HepG2 (cell line): Measurements from ENCODE around the gene POLR2B. TPM values are rescaled to one million over a fixed set of nuclear protein-coding genes. Genes with fewer than 3 reads are reported as not detected.
A peak's percentile ranks its signal among the peaks of the same experiment; 100 is the strongest.

ENCODE experiments used
- ASH2L ChIP-seq: fragments of 300-600, 200-600 bp; sonication (generic); IDR thresholded peaks from 2 replicates; pipeline ENCODE4 v1.7.0; 2017; ENCODE audit warnings: low read depth, mild to moderate bottlenecking, moderate library complexity, mixed read lengths, low read length; ENCODE audit not compliant: insufficient read length
- CEBPG ChIP-seq: IDR thresholded peaks from 2 replicates; pipeline ENCODE4 v1.6.1; 2016
- DMTF1 ChIP-seq: sonication (generic); formaldehyde crosslinking; IDR thresholded peaks from 2 replicates; pipeline ENCODE4 v1.4.0; 2020; ENCODE audit warnings: mild to moderate bottlenecking, missing genetic modification reagents
- ELF1 ChIP-seq: sonication (generic); formaldehyde crosslinking; IDR thresholded peaks from 2 replicates; pipeline ENCODE4 v1.4.0; 2020; ENCODE audit warnings: missing genetic modification reagents
- HDAC6 ChIP-seq: fragments of 200-600 bp; sonication (generic); IDR thresholded peaks from 2 replicates; pipeline ENCODE4 v1.7.0; 2017; ENCODE audit warnings: mild to moderate bottlenecking, antibody characterized with exemption, low read length, low read depth
- ISX ChIP-seq: sonication (generic); formaldehyde crosslinking; conservative IDR thresholded peaks from 2 replicates; pipeline ENCODE4 v1.5.0; 2020; ENCODE audit warnings: missing genetic modification reagents
- JDP2 ChIP-seq: sonication (generic); formaldehyde crosslinking; IDR thresholded peaks from 2 replicates; pipeline ENCODE4 v1.8.1; 2022; ENCODE audit warnings: missing genetic modification reagents, borderline replicate concordance
- MATR3 ChIP-seq: sonication (generic); formaldehyde crosslinking; IDR thresholded peaks from 2 replicates; pipeline ENCODE4 v1.4.0; 2020; ENCODE audit warnings: missing genetic modification reagents
- MXD4 ChIP-seq: IDR thresholded peaks from 2 replicates; pipeline ENCODE4 v1.6.1; 2016; ENCODE audit warnings: mild to moderate bottlenecking, missing biosample characterization, missing genetic modification reagents
- NR2F2 ChIP-seq: IDR thresholded peaks from 2 replicates; pipeline ENCODE4 v1.6.1; 2012; ENCODE audit warnings: low read depth, inconsistent platforms, borderline replicate concordance
- PLRG1 ChIP-seq: fragments of 450-650 bp; conservative IDR thresholded peaks from 2 replicates; pipeline ENCODE4 v1.6.1; 2016
- SATB2 ChIP-seq: sonication (generic); formaldehyde crosslinking; IDR thresholded peaks from 2 replicates; pipeline ENCODE4 v1.5.0; 2020; ENCODE audit warnings: missing genetic modification reagents
- TEAD3 ChIP-seq: optimal IDR thresholded peaks from 2 replicates; pipeline ENCODE3; 2016; ENCODE audit warnings: borderline replicate concordance
- TFDP2 ChIP-seq: sonication (generic); formaldehyde crosslinking; IDR thresholded peaks from 2 replicates; pipeline ENCODE4 v1.4.0; 2020; ENCODE audit warnings: missing genetic modification reagents
- ZNF142 ChIP-seq: sonication (generic); formaldehyde crosslinking; IDR thresholded peaks from 2 replicates; pipeline ENCODE4 v1.4.0; 2020; ENCODE audit warnings: missing genetic modification reagents
- ZNF44 ChIP-seq: sonication (generic); formaldehyde crosslinking; IDR thresholded peaks from 2 replicates; pipeline ENCODE4 v1.5.1; 2020; ENCODE audit warnings: mild to moderate bottlenecking, missing genetic modification reagents
- ZNF530 ChIP-seq: sonication (generic); formaldehyde crosslinking; IDR thresholded peaks from 2 replicates; pipeline ENCODE4 v1.5.0; 2020; ENCODE audit warnings: low read depth, mild to moderate bottlenecking, missing genetic modification reagents
- ZNF562 ChIP-seq: sonication (generic); formaldehyde crosslinking; IDR thresholded peaks from 2 replicates; pipeline ENCODE4 v1.8.0; 2022; ENCODE audit warnings: missing genetic modification reagents, borderline replicate concordance
- ZNF644 ChIP-seq: IDR thresholded peaks from 2 replicates; pipeline ENCODE4 v1.6.1; 2016; ENCODE audit warnings: low read depth
- ZNF770 ChIP-seq: sonication (generic); formaldehyde crosslinking; IDR thresholded peaks from 2 replicates; pipeline ENCODE4 v1.5.0; 2020; ENCODE audit warnings: mild to moderate bottlenecking, missing genetic modification reagents
- polyA plus RNA-seq, 8 experiments: library from polyadenylated mRNA; depleted of rRNA in 3 of 8; stranded (reverse) in 7 of 8; unstranded in 1 of 8; fragments of >200 nt; fragmentation: Illumina TruSeq in 4 of 8; extraction: Trizol in 4 of 8; gene quantifications; 2 replicates each; pipeline versions ENCODE4 v1.2.1 to v1.2.3, GENCODE V29; 2011 to 2016; ENCODE audit warnings: low read depth in 4 of 8, missing spikeins in 1 of 8, mixed read lengths in 1 of 8; ENCODE audit not compliant: insufficient read depth in 1 of 8
- total RNA-seq, 5 experiments: library from RNA; depleted of rRNA; stranded (reverse); fragments of >200 nt; fragmentation: Illumina TruSeq; extraction: Trizol; gene quantifications; 2 replicates each; pipeline ENCODE4 v1.2.3, GENCODE V29; 2016; ENCODE audit warnings: low read depth in 1 of 5

The POLR2B gene
- total and polyA plus RNA-seq, 2 of the 13 experiments (the other 11 are each of a cell fraction or from before 2014, with no cell fraction given), result 70.6 to 116 TPM

GRCh38 chr4:56977321-56978012, 1.2 kb upstream of the POLR2B start, which contains the start of gene NOA1 (continued):
- TF ChIP-seq ZNF562 (CRISPR knock-in tag), result no peak
- no peak for TF ChIP-seq CEBPG (CRISPR knock-in tag)
- TF ChIP-seq ISX (CRISPR knock-in tag), result no peak
- TF ChIP-seq ZNF44 (CRISPR knock-in tag), result no peak; the same call in 1 of the 2 replicates
- TF ChIP-seq ELF1, result peak; percentile 87
- TF ChIP-seq HDAC6, result no peak
- no peak for TF ChIP-seq MATR3 (CRISPR knock-in tag)
- no peak for TF ChIP-seq ZNF530 (CRISPR knock-in tag)
- no peak for TF ChIP-seq DMTF1
- peak; percentile 52 for TF ChIP-seq ASH2L
- no peak; the same call in 1 of the 2 replicates for TF ChIP-seq ZNF142 (CRISPR knock-in tag)
- no peak for TF ChIP-seq ZNF644
- no peak for TF ChIP-seq ZNF770
- TF ChIP-seq TEAD3 (CRISPR knock-in tag), result peak; percentile 51
- TF ChIP-seq MXD4 (CRISPR knock-in tag), result peak; percentile 16; the same call in 1 of the 2 replicates
- no peak for TF ChIP-seq SATB2 (CRISPR knock-in tag)
- no peak for TF ChIP-seq NR2F2
- no peak; the same call in 1 of the 2 replicates for TF ChIP-seq TFDP2
- TF ChIP-seq PLRG1, result no peak
- TF ChIP-seq JDP2 (CRISPR knock-in tag), result no peak
